GM12874 (cell line): ENCODE measurements around the gene ANKH.

Source experiments
- TF ChIP-seq, protein P1 (sequence below): IDR thresholded peaks from 2 replicates; pipeline ENCODE4 v1.5.1; 2011; ENCODE audit warnings: low read depth, mild to moderate bottlenecking, control low read depth, low read length, moderate library complexity; ENCODE audit not compliant: insufficient read depth

Gene ANKH

DNA sequence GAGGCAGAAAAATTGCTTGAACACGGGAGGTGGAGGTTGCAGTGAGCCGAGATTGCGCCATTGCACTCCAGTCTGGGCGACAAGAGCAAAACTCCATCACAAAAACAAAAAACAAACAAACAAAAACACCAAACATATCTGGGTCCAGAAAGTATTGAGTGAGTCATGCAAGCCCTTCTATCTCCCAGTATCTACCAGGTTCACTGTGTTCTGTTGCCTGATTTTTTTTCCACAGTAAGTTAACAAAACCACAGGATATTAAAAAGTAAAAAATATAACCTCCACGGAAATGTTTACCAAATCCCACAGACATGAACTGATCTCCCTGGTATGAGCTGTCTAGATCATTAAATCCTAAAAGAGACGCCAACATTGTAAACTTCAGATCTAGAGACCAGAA, 94.4 kb downstream of the ANKH start:
- TF ChIP-seq, protein P1, sequence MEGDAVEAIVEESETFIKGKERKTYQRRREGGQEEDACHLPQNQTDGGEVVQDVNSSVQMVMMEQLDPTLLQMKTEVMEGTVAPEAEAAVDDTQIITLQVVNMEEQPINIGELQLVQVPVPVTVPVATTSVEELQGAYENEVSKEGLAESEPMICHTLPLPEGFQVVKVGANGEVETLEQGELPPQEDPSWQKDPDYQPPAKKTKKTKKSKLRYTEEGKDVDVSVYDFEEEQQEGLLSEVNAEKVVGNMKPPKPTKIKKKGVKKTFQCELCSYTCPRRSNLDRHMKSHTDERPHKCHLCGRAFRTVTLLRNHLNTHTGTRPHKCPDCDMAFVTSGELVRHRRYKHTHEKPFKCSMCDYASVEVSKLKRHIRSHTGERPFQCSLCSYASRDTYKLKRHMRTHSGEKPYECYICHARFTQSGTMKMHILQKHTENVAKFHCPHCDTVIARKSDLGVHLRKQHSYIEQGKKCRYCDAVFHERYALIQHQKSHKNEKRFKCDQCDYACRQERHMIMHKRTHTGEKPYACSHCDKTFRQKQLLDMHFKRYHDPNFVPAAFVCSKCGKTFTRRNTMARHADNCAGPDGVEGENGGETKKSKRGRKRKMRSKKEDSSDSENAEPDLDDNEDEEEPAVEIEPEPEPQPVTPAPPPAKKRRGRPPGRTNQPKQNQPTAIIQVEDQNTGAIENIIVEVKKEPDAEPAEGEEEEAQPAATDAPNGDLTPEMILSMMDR: no peak

DNA sequence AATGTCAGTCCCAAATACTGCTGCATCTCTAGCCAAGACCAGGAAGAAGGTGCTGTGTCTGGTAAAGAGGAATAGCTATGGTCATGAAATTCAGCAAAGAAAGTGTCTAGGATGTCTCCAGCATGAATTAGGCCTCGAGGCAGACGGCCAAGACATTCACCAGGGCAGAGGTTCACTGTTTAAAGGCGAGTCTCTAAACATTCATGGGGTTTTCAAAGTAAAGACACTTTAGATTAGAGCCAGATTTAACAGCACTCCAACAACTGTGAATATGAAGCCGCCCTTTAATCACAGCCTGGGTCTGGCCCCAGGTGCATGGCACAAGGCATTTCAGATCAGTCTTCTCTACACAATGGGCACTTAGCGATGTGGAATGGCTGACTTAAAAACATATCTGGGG, 95.0 kb downstream of the ANKH start:
- TF ChIP-seq, protein P1: no peak

DNA sequence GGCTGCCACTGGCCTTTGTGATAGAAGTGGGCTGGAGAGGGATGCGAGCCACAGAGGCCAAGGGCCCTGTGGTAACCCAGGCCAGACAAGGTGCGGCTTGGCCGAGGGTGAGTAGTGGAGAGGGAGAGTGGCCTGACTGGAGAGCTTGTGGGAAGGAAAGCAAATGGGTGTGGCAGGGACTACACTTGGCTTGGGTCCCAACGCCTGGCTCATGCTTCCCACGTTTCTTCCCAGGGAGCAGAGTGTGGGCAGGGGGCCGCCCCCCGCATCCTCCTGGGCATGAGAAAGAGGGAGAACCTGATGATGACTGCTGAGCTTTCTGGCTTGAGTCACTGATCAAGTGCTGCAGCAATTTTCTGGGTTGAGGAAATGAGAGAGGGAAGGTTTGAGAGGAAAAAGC, 95.7 kb downstream of the ANKH start:
- TF ChIP-seq, protein P1: no peak

DNA sequence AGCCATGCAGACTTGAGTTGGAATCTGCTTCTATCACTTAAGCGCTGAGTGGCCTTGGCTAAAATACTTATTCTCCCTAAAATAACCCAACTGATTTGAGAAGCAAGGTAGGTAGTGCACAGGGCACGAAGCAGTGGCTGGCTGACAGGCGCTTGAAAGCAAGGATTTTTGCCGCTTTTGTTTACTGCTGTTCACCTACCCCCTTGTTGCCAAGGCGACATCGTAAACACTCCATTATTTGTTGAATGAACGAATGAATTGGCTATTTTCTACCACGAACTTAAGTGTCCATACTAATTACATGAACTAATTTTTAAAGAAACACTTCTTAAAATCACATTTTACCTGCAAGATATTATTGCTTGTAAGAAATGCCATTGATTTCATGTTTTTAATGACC, 98.0 kb downstream of the ANKH start:
- TF ChIP-seq, protein P1: no peak

DNA sequence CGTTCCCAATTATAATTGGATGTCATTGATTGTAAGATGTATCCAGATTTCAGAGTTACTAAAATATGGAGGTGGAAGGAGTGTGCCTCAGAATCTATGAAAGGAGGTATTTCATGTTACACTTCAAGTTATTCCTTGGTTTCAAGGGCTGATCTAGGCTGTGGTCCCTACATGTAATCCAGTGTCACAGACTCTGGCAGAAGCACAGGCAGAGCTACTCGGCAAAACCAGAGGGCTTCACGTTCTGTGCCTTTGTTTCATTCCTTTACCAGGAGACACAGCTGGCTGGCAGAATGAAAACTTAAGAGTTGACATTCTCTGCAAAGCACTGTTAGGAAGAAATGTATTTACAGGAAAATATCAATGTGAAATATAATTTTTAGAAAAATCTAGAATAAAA, 99.6 kb downstream of the ANKH start:
- TF ChIP-seq, protein P1: no peak

DNA sequence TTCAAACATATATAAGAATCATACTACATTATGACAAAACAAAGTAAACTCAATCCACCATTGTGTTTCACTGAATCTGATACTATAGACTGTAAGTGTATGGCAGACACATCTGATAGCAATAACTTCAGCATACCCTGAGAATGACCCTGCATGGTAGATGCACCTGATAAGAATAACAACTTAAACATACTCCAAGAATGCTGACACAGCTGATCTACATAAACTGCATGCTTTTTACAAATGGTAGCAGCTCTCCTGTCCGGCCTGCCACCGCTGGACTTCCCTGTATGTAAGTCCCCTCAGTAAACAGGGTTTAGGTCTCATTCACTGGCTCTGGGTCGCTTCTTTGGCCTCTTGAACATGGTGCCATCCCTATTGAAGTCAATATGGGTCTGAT, 100.4 kb downstream of the ANKH start:
- TF ChIP-seq, protein P1: no peak

DNA sequence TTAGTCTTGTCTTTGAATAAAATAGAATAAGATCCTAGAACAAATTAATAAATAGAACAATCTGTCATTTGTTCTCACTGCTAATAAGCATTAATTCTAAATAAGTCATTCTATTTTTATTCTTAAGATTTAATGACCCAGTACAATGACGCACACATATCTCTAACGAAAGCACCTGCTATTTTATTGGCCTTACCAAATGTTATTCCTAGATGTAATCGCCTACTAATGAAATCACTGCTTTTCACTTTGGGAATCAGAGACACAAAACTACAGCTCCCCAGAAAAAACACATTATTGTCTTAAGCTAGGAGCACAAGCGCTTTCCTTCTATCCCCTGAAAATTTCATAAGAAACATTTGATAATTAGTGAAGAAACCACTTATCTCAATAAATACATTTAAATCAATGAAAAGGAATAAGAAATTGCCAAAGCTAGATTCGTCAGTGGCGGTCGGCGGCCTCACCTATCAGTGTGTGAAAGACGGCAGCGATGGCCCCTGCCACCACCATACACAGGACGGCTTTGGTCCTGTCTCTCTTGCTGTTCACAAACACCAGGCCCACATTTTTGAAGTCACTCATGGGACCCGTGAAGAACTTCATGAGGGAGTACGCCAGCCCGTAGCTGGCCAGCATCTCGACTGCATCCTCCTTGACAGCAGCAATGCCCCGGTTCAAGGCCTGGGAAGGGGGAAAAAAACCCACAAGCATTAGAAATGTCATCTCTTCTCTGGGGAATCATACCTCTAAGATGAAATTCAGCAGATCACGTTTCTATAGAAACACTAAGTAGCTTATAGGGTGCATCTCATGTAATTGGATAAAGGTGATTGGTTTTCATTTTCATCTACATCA, 102.8 kb downstream of the ANKH start:
- TF ChIP-seq, protein P1: no peak
